HL-60 (cell line): Measurements from ENCODE around the gene CHST11.

Source experiments
- CTCF ChIP-seq: IDR thresholded peaks from one replicate; pipeline ENCODE4 v1.5.1; 2011; ENCODE audit warnings: low read length, control low read depth, inconsistent platforms; ENCODE audit not compliant: insufficient read depth
- GABPA ChIP-seq: IDR thresholded peaks from 2 replicates; pipeline ENCODE4 v1.6.1; 2012; ENCODE audit warnings: low read depth
- POLR2AphosphoS5 ChIP-seq: IDR thresholded peaks from 2 replicates; pipeline ENCODE4 v1.6.1; 2012; ENCODE audit warnings: low read depth
- REST ChIP-seq: IDR thresholded peaks from 2 replicates; pipeline ENCODE4 v1.6.1; 2012; ENCODE audit warnings: low read depth; ENCODE audit not compliant: insufficient replicate concordance
- SPI1 ChIP-seq: IDR thresholded peaks from 2 replicates; pipeline ENCODE4 v1.6.1; 2012; ENCODE audit warnings: low read depth, mild to moderate bottlenecking, borderline replicate concordance

GRCh38 chr12:104694711-104695110 lies 238.0 kb downstream of the CHST11 start:
- TF ChIP-seq CTCF (no peak), POLR2AphosphoS5 (no peak), REST (no peak), GABPA (no peak), SPI1 (no peak)
